Suppressor macrophage treated with lipopolysaccharide for 4 hours (primary cell): ENCODE data around the gene SOX2.
A peak's percentile ranks its signal among the peaks of the same experiment; 100 is the strongest.

ENCODE experiments used
- DNase-seq: peaks from one replicate; pipeline ENCODE4 v3.0.0-alpha.2; 2020

The SOX2 gene

DNA sequence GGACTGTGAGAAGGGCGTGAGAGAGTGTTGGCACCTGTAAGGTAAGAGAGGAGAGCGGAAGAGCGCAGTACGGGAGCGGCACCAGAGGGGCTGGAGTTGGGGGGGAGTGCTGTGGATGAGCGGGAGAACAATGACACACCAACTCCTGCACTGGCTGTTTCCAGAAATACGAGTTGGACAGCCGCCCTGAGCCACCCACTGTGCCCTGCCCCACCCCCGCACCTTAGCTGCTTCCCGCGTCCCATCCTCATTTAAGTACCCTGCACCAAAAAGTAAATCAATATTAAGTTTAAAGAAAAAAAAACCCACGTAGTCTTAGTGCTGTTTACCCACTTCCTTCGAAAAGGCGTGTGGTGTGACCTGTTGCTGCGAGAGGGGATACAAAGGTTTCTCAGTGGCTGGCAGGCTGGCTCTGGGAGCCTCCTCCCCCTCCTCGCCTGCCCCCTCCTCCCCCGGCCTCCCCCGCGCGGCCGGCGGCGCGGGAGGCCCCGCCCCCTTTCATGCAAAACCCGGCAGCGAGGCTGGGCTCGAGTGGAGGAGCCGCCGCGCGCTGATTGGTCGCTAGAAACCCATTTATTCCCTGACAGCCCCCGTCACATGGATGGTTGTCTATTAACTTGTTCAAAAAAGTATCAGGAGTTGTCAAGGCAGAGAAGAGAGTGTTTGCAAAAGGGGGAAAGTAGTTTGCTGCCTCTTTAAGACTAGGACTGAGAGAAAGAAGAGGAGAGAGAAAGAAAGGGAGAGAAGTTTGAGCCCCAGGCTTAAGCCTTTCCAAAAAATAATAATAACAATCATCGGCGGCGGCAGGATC is at the start of gene SOX2:
Gene SOX2 (plus strand): TSS at position 601 of the 811 bp plus-strand sequence. CDS start 436 bp downstream, outside the sequence.
- peak; percentile 27 for DNase-seq

DNA sequence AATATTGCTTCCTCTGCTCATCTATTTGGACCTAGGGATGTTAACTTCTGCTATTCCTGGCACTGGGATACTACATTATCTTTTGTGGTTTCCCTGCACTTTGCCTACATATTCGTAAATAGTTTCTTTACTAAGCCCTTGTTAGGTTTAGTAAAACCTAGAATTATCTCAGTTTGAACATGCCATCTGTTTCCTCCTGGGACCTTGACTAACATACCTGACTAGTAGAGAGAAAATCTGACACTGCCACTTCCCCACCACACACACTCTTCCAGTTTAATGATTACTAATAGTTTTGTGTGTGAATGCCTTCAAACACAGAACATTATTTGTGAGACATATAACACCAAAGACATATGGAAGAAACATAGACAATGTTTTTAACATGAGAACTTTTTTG is 28.2 kb upstream of the SOX2 start:
- DNase-seq, result no peak

DNA sequence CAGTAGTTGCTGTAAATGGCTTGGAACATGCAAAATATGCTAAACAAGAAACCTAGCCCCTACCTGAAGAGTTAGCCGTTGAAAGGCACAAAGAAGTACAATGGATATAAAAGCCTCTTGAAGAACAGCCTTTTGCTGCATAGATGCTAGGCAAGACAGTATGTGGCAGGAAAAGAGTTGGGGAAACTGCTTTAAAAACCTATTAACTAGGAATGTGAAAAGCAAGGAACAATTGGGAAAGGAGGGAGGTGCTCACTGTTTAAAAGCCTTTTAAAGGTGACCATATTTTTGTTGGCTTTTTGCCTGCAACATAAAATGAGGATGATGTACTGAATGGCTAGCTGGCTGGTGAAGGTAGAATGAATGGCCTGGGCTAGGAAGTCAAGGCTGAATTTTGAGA is 24.5 kb upstream of the SOX2 start:
- no peak for DNase-seq

DNA sequence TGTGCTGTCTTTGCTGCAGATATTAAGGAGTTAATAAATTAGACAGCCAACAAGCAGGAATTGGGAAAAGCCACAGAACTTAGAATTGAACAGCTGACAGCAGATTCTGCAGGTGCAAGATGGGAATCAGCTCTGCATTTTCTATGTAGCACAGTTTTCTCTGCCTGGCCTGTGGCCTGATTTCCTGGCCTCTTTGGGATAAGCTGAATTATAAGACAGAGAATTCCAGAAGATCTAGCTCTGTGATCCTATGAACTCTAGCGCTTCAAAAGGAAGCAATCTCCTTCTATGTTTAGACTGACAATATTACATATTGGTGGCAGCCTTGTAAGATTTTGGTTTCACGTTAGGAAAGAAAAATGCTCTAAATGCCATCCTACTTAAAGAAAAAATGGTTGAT is 24.0 kb upstream of the SOX2 start:
- no peak for DNase-seq

DNA sequence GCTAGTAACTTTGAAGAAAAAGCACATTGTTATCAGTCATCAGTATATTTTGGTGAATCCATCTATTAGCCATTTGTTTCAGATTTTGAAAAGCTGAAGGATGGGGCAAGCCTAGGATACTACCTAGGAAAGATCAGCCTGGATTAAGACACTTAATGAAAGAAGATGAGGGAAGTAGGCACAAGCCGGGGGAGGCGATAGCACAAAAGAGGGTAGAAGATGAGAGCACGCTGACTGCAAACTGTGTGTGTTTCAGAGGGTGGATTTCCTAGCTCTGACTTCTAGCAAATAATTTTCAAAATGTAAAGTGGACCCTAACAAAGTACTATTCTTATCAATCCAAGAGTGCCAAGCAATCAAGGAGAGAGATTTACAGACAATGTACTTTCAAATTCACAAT is 22.2 kb upstream of the SOX2 start:
- no peak for DNase-seq

DNA sequence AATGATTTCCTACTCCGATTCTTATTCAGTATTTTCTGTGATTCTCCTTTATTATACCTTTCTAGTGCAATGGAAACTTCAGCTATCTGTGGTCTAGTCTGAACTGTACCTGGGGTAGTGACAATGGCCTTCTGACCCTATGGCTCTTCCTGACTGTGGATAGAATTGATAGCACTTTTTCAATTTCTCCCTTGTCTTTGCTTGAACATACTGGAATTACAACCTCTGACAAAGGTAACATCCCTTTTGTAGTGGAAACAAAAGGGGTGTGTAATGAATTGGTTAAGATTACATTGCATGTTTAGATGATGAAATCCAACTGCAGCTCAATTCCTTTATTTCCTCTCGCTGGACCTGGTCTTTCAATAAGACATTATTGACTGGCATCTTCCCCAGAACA is 21.0 kb upstream of the SOX2 start:
- no peak for DNase-seq

DNA sequence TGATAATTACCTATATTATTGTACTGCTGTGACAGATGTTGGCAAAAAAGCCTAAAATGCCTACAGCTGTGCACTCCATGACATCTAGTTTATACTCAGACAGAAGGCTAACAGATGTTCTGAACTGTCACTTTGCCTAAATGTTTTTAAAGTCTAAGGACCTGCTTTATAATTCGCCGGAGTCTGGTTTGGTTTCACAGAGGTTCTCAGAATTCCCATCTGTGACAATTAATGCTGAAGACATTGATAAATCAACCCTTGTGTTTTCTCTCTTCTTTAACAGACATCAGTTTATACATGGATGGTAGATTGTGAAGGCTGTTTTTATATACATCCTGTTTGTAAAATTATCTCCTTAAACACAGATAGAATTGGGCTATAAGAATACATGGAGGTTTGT is 19.8 kb upstream of the SOX2 start:
- no peak for DNase-seq

DNA sequence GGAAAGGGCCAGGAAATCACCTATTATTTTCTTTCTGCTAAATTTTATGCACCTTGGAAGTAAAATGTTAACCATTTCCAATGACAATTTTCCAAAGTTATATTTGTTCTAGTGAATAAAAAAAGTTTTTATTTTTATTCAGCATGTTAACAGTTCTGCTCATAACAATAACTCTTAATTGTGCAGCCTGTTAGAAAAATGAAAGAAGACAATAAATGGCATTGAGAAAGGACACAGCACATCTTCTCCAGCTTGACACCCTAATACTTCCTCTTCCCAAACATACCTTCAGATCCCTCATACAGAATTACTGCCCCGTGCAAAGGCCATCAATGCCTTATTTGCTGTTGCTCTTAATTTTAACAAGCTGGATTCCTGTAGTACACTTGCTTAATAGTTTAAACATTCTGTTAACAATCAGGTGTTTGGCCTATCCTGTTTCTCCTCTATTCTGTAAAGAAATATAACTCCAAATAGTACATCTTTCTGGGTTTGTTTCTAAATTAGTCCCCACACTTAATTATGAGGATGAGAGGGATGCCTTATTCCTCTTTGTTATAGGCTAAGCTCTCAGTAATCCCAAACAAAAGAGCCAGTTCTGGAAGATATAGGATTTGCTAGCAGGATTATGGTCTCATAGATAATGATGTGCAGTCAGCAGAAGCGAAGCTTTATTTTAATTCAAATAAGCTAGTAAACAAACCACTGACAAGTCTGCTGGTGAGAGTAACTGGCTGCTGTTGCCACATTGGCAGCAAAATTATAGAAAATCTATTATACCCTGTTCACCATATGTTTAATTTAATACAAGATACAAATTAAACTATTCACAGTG is 19.2 kb upstream of the SOX2 start:
- DNase-seq, result no peak

DNA sequence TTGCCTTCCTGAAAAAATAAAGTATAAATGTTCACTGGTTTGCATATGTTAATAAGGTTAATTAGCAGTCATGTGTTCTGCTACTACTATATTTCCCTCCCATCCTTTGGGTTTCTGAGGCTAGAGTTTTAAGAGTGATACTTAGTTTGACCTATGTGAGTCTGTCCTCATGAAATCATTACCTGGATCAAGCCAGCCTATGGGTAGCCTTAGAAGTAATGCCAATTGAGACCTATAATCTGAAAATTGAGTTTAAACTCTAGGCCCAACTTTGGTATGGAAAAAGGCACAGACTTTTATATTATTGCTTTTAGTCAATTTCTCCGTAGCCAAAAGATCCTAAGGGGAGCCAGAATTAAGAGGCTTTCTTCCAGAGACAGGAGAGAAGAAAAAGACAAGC is 18.4 kb upstream of the SOX2 start:
- no peak for DNase-seq

DNA sequence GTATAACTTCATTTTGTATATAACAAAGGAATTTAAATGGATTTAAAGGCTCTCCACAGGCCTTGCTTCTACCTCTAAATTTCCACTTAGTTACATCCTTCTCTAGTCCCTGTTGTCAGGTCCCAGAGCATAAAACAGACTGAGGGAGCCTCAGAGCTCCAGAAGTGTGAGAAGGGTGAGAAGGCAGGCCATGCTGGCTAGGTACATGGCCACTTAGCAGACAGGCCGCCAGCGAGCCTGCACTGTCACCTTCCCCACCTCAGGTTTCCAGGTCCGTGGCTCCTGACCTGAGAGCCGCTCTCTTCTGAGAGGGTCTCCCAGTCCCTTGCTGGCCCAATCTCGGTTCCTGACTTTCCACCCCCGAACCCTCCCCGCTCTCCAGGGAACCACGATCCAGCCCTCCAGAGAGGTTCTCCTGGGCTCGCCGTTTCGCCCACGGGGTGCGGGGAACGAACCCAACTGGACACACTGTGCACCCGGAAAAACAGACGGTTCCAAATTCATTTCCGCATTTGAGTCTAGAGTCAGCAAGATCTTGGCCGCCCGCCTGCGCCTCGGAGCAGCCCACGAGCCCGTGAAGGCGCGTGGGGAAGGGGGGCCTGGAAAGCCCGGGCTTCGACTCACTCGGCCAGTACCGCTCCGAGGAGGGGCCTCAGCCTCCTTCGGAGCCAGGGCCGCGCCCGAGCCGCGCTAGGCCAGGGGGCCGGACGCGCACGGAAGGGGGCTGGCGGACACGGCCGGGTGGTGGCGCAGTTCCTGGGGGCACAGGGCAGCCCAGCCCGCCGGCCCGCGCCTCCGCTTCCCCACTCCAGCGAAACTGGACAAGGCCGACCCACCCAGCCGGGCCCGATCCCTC is 16.7 kb upstream of the SOX2 start:
- DNase-seq, result no peak

DNA sequence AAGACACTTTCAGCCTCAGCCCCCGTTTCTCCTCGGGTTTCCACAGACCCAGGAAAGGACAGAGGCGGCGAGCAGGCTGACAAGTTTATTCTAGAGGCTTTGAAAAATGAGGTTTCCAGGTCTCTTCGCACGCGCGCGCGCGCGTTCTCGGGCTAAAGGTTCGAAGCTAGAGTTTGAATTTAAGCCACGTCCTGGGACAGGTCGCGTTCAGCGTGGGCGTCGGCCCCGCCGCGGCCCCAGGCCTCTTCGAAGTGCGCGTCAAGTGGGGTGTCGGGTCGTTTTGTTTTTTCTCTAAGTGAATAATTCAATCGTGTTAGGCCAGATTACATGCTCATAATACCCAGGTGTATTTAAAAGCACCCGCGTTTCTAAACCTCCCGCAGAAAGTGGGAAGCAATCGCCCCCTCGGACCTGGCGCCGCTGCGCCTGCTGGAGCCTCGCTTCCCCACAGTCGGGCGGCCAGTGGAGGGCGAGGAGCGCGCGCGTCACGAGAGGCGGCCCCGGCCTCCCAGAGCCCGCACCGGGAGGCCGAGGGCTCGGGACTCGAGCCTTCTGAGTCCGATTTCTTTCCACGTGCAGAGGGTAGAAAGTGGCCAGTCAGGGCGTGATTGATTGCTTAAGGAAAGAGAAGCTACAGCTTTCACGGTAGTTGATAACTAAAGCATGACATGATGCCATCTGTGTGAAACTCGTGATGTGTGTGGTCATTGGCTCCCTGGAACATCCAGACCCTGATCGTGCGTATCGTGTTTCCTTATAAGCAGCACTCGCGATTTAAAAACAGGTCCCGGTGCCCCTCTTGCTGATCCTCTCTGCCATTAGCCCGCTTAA is 15.8 kb upstream of the SOX2 start:
- no peak for DNase-seq

DNA sequence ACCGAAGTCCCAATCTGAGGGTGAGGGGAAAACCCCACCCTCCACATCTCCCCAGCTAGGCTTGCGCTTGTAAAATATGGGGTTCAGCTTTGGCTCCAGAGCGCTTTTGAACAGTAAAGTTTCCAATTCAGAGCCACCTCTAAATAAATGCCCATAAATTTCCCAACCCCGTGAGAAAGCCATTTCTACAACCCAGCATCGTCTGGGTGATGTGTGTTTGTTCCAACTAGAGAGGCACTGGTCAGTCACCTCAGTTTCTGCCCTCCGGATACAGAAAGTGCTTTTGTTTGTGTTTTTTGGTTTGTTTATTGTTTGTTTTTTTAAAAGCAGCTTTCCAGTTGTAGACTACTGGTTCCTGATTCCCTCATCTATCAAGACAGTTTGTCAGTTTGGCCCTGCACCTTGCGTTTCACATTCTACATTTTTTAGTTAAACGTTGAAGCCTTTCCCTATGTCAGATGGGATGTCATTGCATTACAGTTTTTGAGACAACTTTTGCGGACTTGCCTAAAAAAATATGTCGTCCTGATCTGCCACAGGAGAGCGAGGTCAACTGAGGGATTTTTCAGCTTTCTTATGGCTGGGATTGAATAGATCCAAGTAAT is 15.0 kb upstream of the SOX2 start:
- DNase-seq, result no peak

DNA sequence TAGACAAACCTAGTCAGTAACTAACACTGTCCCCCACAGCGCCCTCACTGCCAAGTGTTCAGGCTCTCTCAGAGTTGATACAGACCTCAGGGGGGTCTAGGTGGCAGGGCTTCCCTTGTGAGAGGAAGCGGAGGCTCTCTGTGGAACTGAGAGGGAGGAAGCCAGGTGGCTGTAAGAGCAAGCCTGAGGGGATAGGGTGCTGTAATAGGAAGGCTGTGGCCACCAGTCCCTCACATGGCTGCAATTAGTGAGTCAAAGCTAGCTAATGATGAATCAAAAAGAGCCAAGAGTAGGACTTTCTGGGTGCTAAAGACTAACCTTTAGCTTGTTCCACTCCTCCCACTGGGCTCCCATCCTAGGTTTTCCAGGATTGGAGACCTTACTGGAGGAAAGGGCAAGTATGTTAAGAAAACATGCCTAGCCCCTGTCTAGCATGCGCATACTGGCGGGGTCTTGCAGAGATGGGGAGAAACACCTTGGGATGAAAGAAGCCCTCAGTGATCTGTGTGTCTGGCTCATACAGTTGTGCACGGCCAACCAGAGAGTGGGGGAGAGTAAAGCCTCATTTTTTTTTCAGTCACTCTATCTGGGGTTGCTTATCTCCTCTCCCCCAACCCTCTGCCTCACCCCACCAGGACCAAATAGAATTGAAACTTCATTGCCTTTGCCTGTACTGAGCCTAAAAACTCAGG is 13.3 kb upstream of the SOX2 start:
- DNase-seq, result no peak

DNA sequence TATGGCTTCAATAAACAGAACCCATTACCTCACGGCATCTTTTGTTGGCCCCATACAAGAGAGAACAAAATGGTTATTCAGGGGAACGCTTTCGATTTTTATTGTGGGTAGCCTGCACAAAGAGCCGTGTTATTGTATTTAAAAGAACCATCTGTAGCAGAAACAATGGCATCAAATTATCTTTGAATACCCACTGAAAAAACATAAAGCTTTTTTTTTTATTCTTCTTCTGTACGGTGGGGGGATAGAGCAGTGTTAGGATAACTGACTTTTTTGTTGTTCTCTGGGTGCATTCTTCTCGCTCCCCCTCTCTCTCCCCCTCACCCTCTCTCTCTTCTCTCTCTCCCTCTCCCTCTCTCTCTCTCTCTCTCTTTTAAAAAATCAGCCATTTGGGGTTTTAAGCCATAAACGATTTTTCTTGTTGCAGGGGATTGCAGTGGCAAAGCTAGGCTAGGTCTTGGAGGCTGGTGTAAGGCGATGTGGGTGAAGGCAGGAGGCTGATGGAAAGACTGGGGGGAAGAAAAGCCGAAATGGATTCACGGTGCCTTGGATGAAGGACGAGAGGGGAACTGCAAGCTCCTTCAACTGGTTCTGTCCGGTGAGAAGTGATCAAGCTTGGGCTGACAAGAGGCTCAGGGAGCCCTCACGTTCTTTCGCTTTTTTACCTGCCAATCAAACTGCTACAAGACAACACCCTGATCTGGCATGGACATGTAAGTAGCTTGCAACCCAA is 12.4 kb upstream of the SOX2 start:
- DNase-seq, result no peak

DNA sequence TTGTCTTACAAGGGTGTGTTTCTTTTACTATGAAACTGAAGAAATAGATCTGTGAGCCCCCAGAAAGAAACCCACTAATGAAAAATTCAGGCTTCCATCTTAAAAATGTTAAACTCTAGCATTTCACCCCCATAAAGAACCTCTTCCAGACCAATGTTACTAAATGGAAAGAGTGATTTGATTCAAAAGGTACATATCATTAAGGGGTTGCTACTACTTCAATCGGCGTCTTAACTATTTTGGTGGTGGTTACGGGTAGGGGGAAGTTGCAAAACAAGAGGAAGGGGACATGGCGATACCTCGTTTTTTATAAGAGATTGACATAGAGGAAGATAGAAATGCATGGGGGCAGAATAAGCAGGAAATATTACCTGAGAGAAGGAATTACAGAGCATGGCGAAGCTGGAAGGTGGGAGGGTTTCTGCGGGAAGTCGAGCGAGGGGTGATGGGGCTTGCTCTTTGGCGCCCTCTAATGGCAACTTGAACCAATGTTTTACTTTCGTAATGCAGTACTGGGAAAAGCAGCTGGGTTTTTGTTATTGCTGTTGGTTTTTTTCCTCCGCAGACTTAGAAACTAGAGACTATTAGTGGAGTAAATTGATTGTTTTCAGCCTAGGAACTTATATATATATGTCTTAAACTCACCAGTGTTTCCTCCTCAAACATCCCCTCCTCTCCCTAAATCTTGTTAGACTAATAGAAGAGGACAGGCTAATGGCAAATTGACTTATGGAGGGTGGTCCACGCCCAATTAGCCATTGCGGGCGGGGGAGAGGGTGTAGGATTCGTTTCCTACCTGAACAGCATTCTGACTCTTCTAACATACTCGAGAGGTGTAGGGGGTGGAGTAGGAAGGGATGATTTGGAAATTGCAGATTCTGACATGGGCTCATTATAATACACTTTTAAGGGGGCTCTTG is 11.3 kb upstream of the SOX2 start:
- DNase-seq, result peak; percentile 72

DNA sequence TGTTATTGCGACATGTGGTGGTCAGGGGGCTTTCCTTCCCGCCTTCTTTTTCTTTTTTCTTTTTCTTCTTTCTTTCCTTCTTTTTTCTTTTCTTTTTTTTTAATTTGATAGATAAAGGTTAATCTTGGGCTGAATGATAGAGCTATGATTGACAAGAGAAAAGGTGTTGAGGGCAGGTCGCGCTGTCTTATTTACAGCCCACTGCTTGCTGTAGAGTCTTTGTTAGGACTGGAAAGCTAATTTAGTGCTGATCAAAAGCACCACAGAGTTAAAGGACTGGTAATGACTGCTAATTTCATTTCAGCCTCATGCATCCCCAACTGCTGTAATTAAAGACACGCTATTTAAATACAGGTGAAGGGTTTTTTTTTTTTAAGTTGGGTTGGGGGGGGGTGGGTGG is 10.6 kb upstream of the SOX2 start:
- no peak for DNase-seq

DNA sequence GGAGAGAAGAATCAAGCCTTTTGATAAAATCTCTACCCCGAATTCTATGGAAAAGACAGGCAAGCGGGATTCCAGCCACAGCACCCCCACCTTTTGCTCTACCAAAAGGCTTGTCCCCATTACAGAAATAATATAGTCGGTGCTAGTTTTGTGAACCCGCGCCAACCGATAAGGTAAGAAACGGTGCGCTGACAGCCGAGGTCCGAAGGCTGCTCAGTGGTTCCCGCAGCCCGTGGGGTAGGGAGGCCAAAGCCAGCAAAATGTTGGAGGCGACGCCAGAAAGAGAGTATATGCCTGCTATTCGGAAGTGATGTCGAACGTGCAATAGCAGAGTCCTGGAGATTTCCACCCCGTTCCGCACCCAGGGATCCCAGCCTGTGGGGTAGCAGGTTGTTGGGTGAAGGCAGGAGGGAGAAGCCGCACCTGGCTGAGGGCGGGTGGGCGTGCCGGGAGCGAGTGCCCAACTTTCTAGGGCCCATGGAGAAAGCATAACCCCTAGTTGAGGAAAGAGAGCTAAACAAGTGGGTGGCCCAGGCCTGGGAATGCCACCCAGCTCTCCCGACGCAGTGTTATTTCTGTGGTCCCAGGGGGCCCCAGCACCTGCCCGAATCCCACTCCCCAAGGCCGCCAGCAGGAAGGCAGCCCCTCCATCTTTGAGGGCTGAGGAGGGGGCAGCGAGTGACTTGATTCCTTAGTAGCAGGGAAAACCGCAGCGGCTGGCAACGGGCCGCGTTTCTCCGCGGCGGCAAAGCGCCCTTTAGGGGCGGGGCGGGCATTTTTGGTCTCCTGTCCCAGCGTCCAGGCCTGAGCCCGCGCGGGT is 7.9 kb upstream of the SOX2 start:
- no peak for DNase-seq

DNA sequence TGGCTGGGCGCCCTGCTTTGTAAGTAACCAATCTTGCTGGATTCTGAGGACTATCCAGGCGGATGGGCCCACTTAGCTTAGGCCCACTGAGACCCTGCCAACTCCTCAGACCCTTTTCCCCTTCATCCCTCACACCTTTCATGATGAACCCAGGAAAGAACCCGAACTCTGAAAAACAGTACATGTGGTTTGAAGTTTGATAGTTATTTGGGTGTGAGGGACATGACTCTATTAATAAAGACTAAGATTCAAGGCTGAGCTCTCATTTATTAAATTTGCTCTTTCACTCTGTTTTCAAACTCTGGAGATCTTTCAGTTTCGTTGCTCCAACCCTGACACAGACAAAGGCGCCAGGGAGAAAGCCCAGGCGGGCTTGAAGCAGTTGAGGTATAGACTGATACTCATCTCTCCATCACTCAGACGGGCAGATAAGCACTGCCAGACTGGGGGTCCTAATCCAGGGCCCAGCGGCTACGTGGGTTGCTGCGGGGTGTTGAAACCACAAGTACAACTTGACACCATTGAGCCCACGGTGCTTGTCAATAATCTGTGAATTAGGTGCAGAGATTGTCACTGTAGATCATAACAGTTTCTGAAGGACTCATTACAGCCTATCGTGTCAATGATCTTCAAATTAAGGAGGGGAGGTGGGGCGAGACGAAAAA is 7.2 kb upstream of the SOX2 start:
- DNase-seq, result no peak
